ENCODE results near the gene STAP1.

The STAP1 gene

GRCh38 chr4:67581208-67581857, 22.8 kb downstream of the STAP1 start:
- Histone ChIP-seq H3K9me3 (no peaks in the 10 kb centered on the region), H3K4me1 (ENCODE audit: control insufficient read depth in 1 of 2, insufficient read depth in 1 of 2, low read depth in 1 of 2, low read length in 1 of 2) (peaks cover 5 to 10% of the 10 kb centered on the region in 2 experiments), H3K27me3 (no peaks in the 10 kb centered on the region), H3K36me3 (no peaks in the 10 kb centered on the region), H3K27ac (no peak overlapping the region), H3K4me3 (ENCODE audit: low read depth in 1 of 2, low read length in 1 of 2) (no peak overlapping the region)
- no peak for TF ChIP-seq CTCF (IDR thresholded peaks at IDR 0.05)

GRCh38 chr4:67581913-67582312, 23.4 kb downstream of the STAP1 start:
- no peaks in the 10 kb centered on the region for H3K9me3 ChIP-seq
- no peak for TF ChIP-seq CTCF (IDR thresholded peaks at IDR 0.05)
- no peak overlapping the region for H3K4me3 ChIP-seq (ENCODE audit: low read depth in 1 of 2, low read length in 1 of 2)
- no peaks in the 10 kb centered on the region for H3K36me3 ChIP-seq
- H3K4me1 ChIP-seq (ENCODE audit: control insufficient read depth in 1 of 2, insufficient read depth in 1 of 2, low read depth in 1 of 2, low read length in 1 of 2) = peaks cover 5 to 10% of the 10 kb centered on the region in 2 experiments
- no peak overlapping the region for H3K27ac ChIP-seq
- no peaks in the 10 kb centered on the region for H3K27me3 ChIP-seq

- H3K27ac ChIP-seq = no peak overlapping the region
- peaks cover 5 to 10% of the 10 kb centered on the region in 2 experiments for H3K4me1 ChIP-seq (ENCODE audit: control insufficient read depth in 1 of 2, insufficient read depth in 1 of 2, low read depth in 1 of 2, low read length in 1 of 2)
- no peak for TF ChIP-seq CTCF (IDR thresholded peaks at IDR 0.05)
- H3K9me3 ChIP-seq = no peaks in the 10 kb centered on the region
- no peaks in the 10 kb centered on the region for H3K27me3 ChIP-seq
- H3K4me3 ChIP-seq (ENCODE audit: low read depth in 1 of 2, low read length in 1 of 2) = no peak overlapping the region
- no peaks in the 10 kb centered on the region for H3K36me3 ChIP-seq
These were observed 26.0 kb downstream of the STAP1 start for GRCh38 chr4:67584496-67584895.

- no peaks in the 10 kb centered on the region for H3K36me3 ChIP-seq
- TF ChIP-seq CTCF (IDR thresholded peaks at IDR 0.05) = no peak
These were observed 28.6 kb downstream of the STAP1 start for GRCh38 chr4:67587156-67587555.

GRCh38 chr4:67593741-67594175, 35.2 kb downstream of the STAP1 start:
- Histone ChIP-seq H3K9me3 (no peaks in the 10 kb centered on the region), H3K4me1 (ENCODE audit: control insufficient read depth in 1 of 2, insufficient read depth in 1 of 2, low read depth in 1 of 2, low read length in 1 of 2) (no peaks in the 10 kb centered on the region), H3K36me3 (no peaks in the 10 kb centered on the region), H3K27me3 (no peaks in the 10 kb centered on the region), H3K4me3 (ENCODE audit: low read depth in 1 of 2, low read length in 1 of 2) (no peak overlapping the region), H3K27ac (no peak overlapping the region)
- no peak for TF ChIP-seq CTCF (IDR thresholded peaks at IDR 0.05)

More at GRCh38 chr4:67587156-67587555, 28.6 kb downstream of the STAP1 start:
- H3K9me3 ChIP-seq = no peaks in the 10 kb centered on the region
- no peaks in the 10 kb centered on the region for H3K4me1 ChIP-seq (ENCODE audit: control insufficient read depth in 1 of 2, insufficient read depth in 1 of 2, low read depth in 1 of 2, low read length in 1 of 2)
- no peak overlapping the region for H3K27ac ChIP-seq
- no peaks in the 10 kb centered on the region for H3K27me3 ChIP-seq
- no peak overlapping the region for H3K4me3 ChIP-seq (ENCODE audit: low read depth in 1 of 2, low read length in 1 of 2)

Data from neutrophil (primary cell).